K562 (cell line): ENCODE data around the gene PSD4. TPM values are rescaled to one million over a fixed set of nuclear protein-coding genes. Genes with fewer than 3 reads are reported as not detected.

ENCODE experiments used
- ATAC-seq: fragments of 200-7000 bp; cut with Tn5 transposase; 3 replicates; pipeline ENCODE4 v1.9.1; 2020; ENCODE audit warnings: moderate library complexity
- BruUV-seq: library from RNA; stranded (reverse); fragments of 400-500 nt; replicated peaks from 2 replicates; lab custom pipeline; 2021; lab: Mats Ljungman, UMichigan
- CTCF ChIA-PET: fragments of 300-600 bp; formaldehyde crosslinking; extraction: SDS; loops from one replicate; lab custom pipeline; 2021; ENCODE audit warnings: low intra/inter-chr PET ratio; lab: Yijun Ruan, JAX
- POLR2A ChIA-PET: fragments of 300-600, 350-650 bp; sonication (Branson Sonifier 250); formaldehyde crosslinking; extraction: SDS; loops from one replicate; lab custom pipeline; 2021; ENCODE audit warnings: antibody characterized with exemption, inconsistent platforms; lab: Yijun Ruan, JAX
- DNase-seq, 4 experiments: peaks; one replicate each; pipeline versions ENCODE4 v3.0.0 to v3.0.0-alpha.2; 2011 to 2018; ENCODE audit warnings: low spot score in 3 of 4, mixed read lengths in 3 of 4; ENCODE audit errors: extremely low read depth in 1 of 4
- FAIRE-seq: peaks from 2 replicates; lab custom pipeline; 2011; peaks lifted over from hg19 to GRCh38; lab: Jason Lieb, UNC
- H2AFZ ChIP-seq: 2 replicates; pipeline ENCODE4 v1.6.0; 2011; ENCODE audit warnings: low read depth, low read length, control low read depth, inconsistent platforms
- H3K27ac ChIP-seq: fragments of 200-600 bp; 3 replicates; pipeline ENCODE4 v1.8.0; 2011; ENCODE audit warnings: low read depth, mild to moderate bottlenecking, control low read depth, inconsistent platforms, low read length, moderate library complexity, mixed read lengths; ENCODE audit errors: extremely low read depth
- H3K27me3 ChIP-seq, 2 experiments: fragments of 300-600 bp in 1 of 2; 2 replicates in 1 of 2; 3 replicates in 1 of 2; pipeline versions ENCODE4 v1.6.0 to v1.8.0; 2011; ENCODE audit warnings: inconsistent platforms in 2 of 2, low read length in 2 of 2, mild to moderate bottlenecking in 1 of 2, mixed read lengths in 1 of 2, moderate library complexity in 1 of 2; ENCODE audit not compliant: control insufficient read depth in 2 of 2, insufficient read depth in 2 of 2
- H3K36me3 ChIP-seq: fragments of 300-600 bp; 3 replicates; pipeline ENCODE4 v1.8.0; 2011; ENCODE audit warnings: mild to moderate bottlenecking, low read length, inconsistent platforms; ENCODE audit not compliant: control insufficient read depth, insufficient read depth
- H3K4me1 ChIP-seq, 2 experiments: fragments of 200-600 bp in 1 of 2; replicated peaks in 1 of 2; 2 replicates in 1 of 2; 3 replicates in 1 of 2; pipeline versions ENCODE4 v1.5.1 to v1.8.0; 2011; ENCODE audit warnings: inconsistent platforms in 2 of 2, low read length in 2 of 2, mild to moderate bottlenecking in 1 of 2, mixed read lengths in 1 of 2, moderate library complexity in 1 of 2; ENCODE audit not compliant: control insufficient read depth in 2 of 2, insufficient read depth in 2 of 2
- H3K4me2 ChIP-seq: 2 replicates; pipeline ENCODE4 v1.6.1; 2011; ENCODE audit warnings: low read length, control low read depth, inconsistent platforms, mixed read lengths; ENCODE audit not compliant: insufficient read depth
- H3K4me3 ChIP-seq: fragments of 200-600 bp; sonication (generic), shearing (Covaris generic); 2 replicates; pipeline ENCODE4 v1.5.1; 2016; ENCODE audit warnings: control low read depth, inconsistent platforms
- H3K79me2 ChIP-seq: fragments of 200-600 bp; 3 replicates; pipeline ENCODE4 v1.8.0; 2011; ENCODE audit warnings: low read length, inconsistent platforms; ENCODE audit not compliant: control insufficient read depth, insufficient read depth
- H3K9ac ChIP-seq, 2 experiments: 2 replicates each; pipeline versions ENCODE4 v1.6.0 to v1.6.1; 2011; ENCODE audit warnings: low read depth in 2 of 2, low read length in 2 of 2, control low read depth in 1 of 2, inconsistent platforms in 1 of 2, mild to moderate bottlenecking in 1 of 2, mixed read lengths in 1 of 2; ENCODE audit not compliant: insufficient read depth in 1 of 2
- H3K9me1 ChIP-seq: one replicate; pipeline ENCODE4 v1.6.0; 2011; ENCODE audit warnings: inconsistent platforms, mild to moderate bottlenecking, low read length, moderate library complexity; ENCODE audit not compliant: control insufficient read depth, insufficient read depth
- H3K9me3 ChIP-seq: replicated peaks from 2 replicates; pipeline ENCODE4 v1.5.1; 2011; ENCODE audit warnings: low read depth, low read length, inconsistent platforms; ENCODE audit not compliant: control insufficient read depth, insufficient read depth
- H4K20me1 ChIP-seq: replicated peaks from 2 replicates; pipeline ENCODE4 v1.6.1; 2011; ENCODE audit warnings: low read length, inconsistent platforms, mixed read lengths; ENCODE audit not compliant: control insufficient read depth, insufficient read depth
- HNRNPUL1 ChIP-seq: fragments of 200-400 bp; formaldehyde crosslinking; IDR thresholded peaks from 2 replicates; pipeline ENCODE4 v1.6.1; 2017; ENCODE audit warnings: low read length
- HOXB6 ChIP-seq: fragments of 250-450 bp; sonication (Bioruptor Pico); IDR thresholded peaks from 2 replicates; pipeline ENCODE4 v1.5.1; 2022; ENCODE audit warnings: mild to moderate bottlenecking, borderline replicate concordance
- KLF1 ChIP-seq: fragments of 450-650 bp; IDR thresholded peaks from 2 replicates; pipeline ENCODE4 v1.6.1; 2016; ENCODE audit warnings: missing genetic modification characterization, missing compliant biosample characterization
- RB1 ChIP-seq: fragments of 450-650 bp; IDR thresholded peaks from 2 replicates; pipeline ENCODE4 v1.6.1; 2017; ENCODE audit warnings: low read depth, mild to moderate bottlenecking
- SAP30 ChIP-seq: fragments of 200-600 bp; sonication (generic); IDR thresholded peaks from 2 replicates; pipeline ENCODE4 v1.6.1; 2012; ENCODE audit warnings: borderline replicate concordance, low read depth, mild to moderate bottlenecking, moderate library complexity, low read length, control low read depth, inconsistent platforms; ENCODE audit not compliant: insufficient read depth, poor library complexity, severe bottlenecking
- SETDB1 ChIP-seq: IDR thresholded peaks from one replicate; pipeline ENCODE4 v1.6.1; 2012; ENCODE audit warnings: low read length, control low read depth, inconsistent platforms
- TFE3 ChIP-seq: fragments of 450-650 bp; formaldehyde crosslinking; IDR thresholded peaks from 2 replicates; pipeline ENCODE4 v1.4.0; 2020; ENCODE audit warnings: mild to moderate bottlenecking, mixed read lengths
- ZBTB7A ChIP-seq: IDR thresholded peaks from 2 replicates; pipeline ENCODE4 v1.6.1; 2011; ENCODE audit warnings: low read depth, mild to moderate bottlenecking, low read length, moderate library complexity, borderline replicate concordance; ENCODE audit not compliant: control insufficient read depth
- ZFX ChIP-seq: sonication (generic); formaldehyde crosslinking; IDR thresholded peaks from 2 replicates; pipeline ENCODE4 v1.8.0; 2022; ENCODE audit warnings: mild to moderate bottlenecking, missing genetic modification reagents, moderate library complexity
- ZNF134 ChIP-seq: fragments of 250-450 bp; sonication (Bioruptor Pico); conservative IDR thresholded peaks from 2 replicates; pipeline ENCODE4 v1.4.0; 2020
- ZNF395 ChIP-seq: fragments of 200-800 bp; sonication (Bioruptor generic); IDR thresholded peaks from 2 replicates; pipeline ENCODE4 v1.6.1; 2017; ENCODE audit warnings: missing genetic modification characterization, missing compliant biosample characterization
- ZNF518B ChIP-seq: fragments of 250-450 bp; sonication (Bioruptor Pico); IDR thresholded peaks from 2 replicates; pipeline ENCODE4 v1.5.0; 2021; ENCODE audit warnings: mild to moderate bottlenecking, moderate library complexity
- ZNF785 ChIP-seq: fragments of 250-450 bp; sonication (Bioruptor Pico); IDR thresholded peaks from 2 replicates; pipeline ENCODE4 v1.4.0; 2020; ENCODE audit warnings: mild to moderate bottlenecking
- WGBS: fragments of 100-300 bp; shearing (Covaris generic); methylation state at CpG from one replicate; pipeline ENCODE4 v1.1.6; 2016; ENCODE audit warnings: low coverage, mixed read lengths; ENCODE audit not compliant: insufficient coverage; ENCODE audit errors: missing lambda C conversion rate; 5-methylcytosine and 5-hydroxymethylcytosine counted together
- in situ Hi-C: fragments of 300-500 bp; cut with MboI; formaldehyde crosslinking; loops from 4 replicates; pipeline ENCODE4 v1.15.0; 2018; ENCODE audit warnings: inconsistent platforms, mixed read lengths
- intact Hi-C: fragments of 100-400 bp; cut with micrococcal nuclease; formaldehyde crosslinking; loops from 2 replicates; pipeline ENCODE4 v1.14.2; 2022
- polyA plus RNA-seq, 8 experiments: library from polyadenylated mRNA; depleted of rRNA in 4 of 8; stranded (reverse) in 5 of 8; unstranded in 3 of 8; fragments of >200 nt; fragmentation: Nextera tagmentation in 2 of 8; fragmentation: Illumina TruSeq in 1 of 8; extraction: Ambion mirVana in 2 of 8; extraction: Trizol in 1 of 8; gene quantifications; 2 replicates each; pipeline versions ENCODE4 v1.2.1 to v1.2.3, GENCODE V29; 2011 to 2014; ENCODE audit warnings: inconsistent platforms in 1 of 8, missing spikeins in 1 of 8
- total RNA-seq, 7 experiments: library from RNA; depleted of rRNA in 6 of 7; stranded (reverse); fragments of >200 nt in 6 of 7; fragmentation: Illumina TruSeq in 2 of 7; extraction: Trizol in 2 of 7; gene quantifications; 2 replicates each; pipeline versions ENCODE4 v1.2.1 to v1.2.3, GENCODE V29; 2011 to 2021; ENCODE audit warnings: low replicate concordance in 1 of 7

The PSD4 gene
- total and polyA plus RNA-seq, 9 of the 15 experiments (the other 6 are each of a cell fraction or from before 2014, with no cell fraction given) = 0.46 to 54.0 (median 20.8) TPM

- Histone ChIP-seq H3K9ac (peak overlapping the region; percentile 59 to 91), H3K4me3 (peak overlapping the region; percentile 42), H3K27ac (no peak overlapping the region), H2AFZ (peak overlapping the region; percentile 77), H3K4me2 (peak overlapping the region; percentile 72), H3K27me3 (peaks cover 0 to 6% of the 10 kb centered on the region in 2 experiments; a peak in 3 of 5 replicates), H4K20me1 (no peaks in the 10 kb centered on the region), H3K36me3 (no peaks in the 10 kb centered on the region), H3K9me1 (no peaks in the 10 kb centered on the region), H3K4me1 (peaks cover 0 to 10% of the 10 kb centered on the region in 2 experiments; a peak in 3 of 5 replicates), H3K9me3 (no peaks in the 10 kb centered on the region), H3K79me2 (no peaks in the 10 kb centered on the region)
- 42% methylated on average over 10 of the region's 10 CpGs for WGBS
- no peak for FAIRE-seq
- peak; percentile 53 for ATAC-seq
- no peak for DNase-seq
- POLR2A ChIA-PET = no interaction called here
- in situ Hi-C loops (no loop called here), intact Hi-C loops (no loop called here)
- CTCF ChIA-PET = no interaction called here
- BruUV-seq = TSS peak; percentile 60
- TF ChIP-seq TFE3 (CRISPR knock-in tag) (no peak), ZFX (CRISPR knock-in tag) (peak; percentile 1; the same call in 1 of the 2 replicates), ZBTB7A (0 out of 2 replicates have a peak, but pooled peaks have one; percentile 15), HNRNPUL1 (no peak), SAP30 (no peak), ZNF785 (no peak), ZNF134 (CRISPR knock-in tag) (no peak), HOXB6 (CRISPR knock-in tag) (no peak), RB1 (no peak), ZNF518B (CRISPR knock-in tag) (no peak), KLF1 (tag) (no peak), SETDB1 (no peak), ZNF395 (CRISPR knock-in tag) (no peak)
These were observed 15.6 kb upstream of the PSD4 start for GRCh38 chr2:113157897-113158753.
